Measurements from ENCODE around the gene ZNF232. TPM values are rescaled to one million over a fixed set of nuclear protein-coding genes. Genes with fewer than 3 reads are reported as not detected.

The ZNF232 gene
- total and polyA plus RNA-seq, 2 of the 13 experiments (the other 11 are each of a cell fraction or from before 2014, with no cell fraction given) = 7.8 to 28.7 TPM

DNA sequence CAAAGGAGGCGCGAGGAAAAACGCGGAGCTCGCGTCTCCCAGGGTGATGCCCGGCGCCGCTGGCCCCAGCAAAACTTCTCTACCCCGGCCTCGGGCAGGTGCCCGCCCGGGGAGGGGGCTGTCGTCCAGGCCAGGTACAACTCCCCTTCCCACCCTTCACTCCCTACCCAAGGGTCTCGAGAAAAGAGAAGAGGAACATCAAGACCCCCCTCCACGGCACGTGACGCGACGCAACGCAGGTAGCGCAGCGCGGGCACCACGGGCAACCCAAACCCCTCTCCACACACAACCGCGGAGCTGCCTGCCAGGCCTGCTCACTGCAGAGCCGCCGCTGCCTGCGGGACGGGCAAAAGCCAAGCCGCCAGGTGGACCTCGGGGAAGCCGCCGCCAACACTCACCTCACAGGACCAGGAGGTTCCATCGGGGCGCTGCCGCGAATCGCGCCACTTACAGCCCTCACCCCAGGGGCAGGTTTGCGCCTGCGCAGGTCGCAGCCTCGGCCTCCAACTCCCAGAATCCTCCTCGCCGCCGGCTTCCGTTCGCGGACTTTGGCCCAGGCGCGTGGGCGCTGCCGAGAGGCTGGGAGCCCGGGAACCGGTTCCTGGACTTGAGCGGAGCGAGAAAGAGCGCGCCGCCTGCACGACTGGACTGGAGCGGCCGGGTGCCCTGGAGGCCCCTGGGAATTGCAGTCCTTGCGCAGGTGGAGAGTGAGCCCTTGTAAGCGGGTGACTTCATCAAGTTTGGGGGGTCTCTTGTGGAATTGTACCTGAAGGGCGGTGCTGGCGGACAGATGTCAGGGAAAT lies at the start of gene ZNF232 (continued):
- TF ChIP-seq ELK4 (CRISPR knock-in tag; IDR thresholded peaks at IDR 0.05; ENCODE audit: borderline replicate concordance) (0 out of 2 replicates have a peak, but pooled peaks have one; percentile 52), GTF3A (CRISPR knock-in tag; conservative IDR thresholded peaks at IDR 0.05) (no peak), DDIT3 (CRISPR knock-in tag; IDR thresholded peaks at IDR 0.05) (no peak), ZFP82 (CRISPR knock-in tag; IDR thresholded peaks at IDR 0.05; ENCODE audit: borderline replicate concordance) (0 out of 2 replicates have a peak, but pooled peaks have one; percentile 43), AFF4 (CRISPR knock-in tag; IDR thresholded peaks at IDR 0.05) (no peak), ZNF326 (CRISPR knock-in tag; IDR thresholded peaks at IDR 0.05; ENCODE audit: borderline replicate concordance) (no peak), MTF1 (CRISPR knock-in tag; IDR thresholded peaks at IDR 0.05) (no peak), PCBP2 (optimal IDR thresholded peaks at IDR 0.05; ENCODE audit: low read depth, low read length, poor library complexity, severe bottlenecking) (no peak), ZSCAN22 (CRISPR knock-in tag; IDR thresholded peaks at IDR 0.05) (no peak), RFXAP (CRISPR knock-in tag; IDR thresholded peaks at IDR 0.05; ENCODE audit: borderline replicate concordance) (peak; percentile 86; the same call in 1 of the 2 replicates), MAFK (conservative IDR thresholded peaks at IDR 0.05 in 1 of 2, IDR thresholded peaks at IDR 0.05 in 1 of 2; ENCODE audit: low read length in 2 of 2) (no peak), KDM2A (CRISPR knock-in tag; IDR thresholded peaks at IDR 0.05; ENCODE audit: borderline replicate concordance, low read depth) (peak; percentile 87; the same call in 1 of the 2 replicates), IRF2 (CRISPR knock-in tag; IDR thresholded peaks at IDR 0.05) (peak; percentile 91)
- TF ChIP-seq, protein P1, sequence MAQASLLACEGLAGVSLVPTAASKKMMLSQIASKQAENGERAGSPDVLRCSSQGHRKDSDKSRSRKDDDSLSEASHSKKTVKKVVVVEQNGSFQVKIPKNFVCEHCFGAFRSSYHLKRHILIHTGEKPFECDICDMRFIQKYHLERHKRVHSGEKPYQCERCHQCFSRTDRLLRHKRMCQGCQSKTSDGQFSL (CRISPR knock-in tag; IDR thresholded peaks at IDR 0.05) = no peak; the same call in 1 of the 2 replicates
- TF ChIP-seq, protein P2, sequence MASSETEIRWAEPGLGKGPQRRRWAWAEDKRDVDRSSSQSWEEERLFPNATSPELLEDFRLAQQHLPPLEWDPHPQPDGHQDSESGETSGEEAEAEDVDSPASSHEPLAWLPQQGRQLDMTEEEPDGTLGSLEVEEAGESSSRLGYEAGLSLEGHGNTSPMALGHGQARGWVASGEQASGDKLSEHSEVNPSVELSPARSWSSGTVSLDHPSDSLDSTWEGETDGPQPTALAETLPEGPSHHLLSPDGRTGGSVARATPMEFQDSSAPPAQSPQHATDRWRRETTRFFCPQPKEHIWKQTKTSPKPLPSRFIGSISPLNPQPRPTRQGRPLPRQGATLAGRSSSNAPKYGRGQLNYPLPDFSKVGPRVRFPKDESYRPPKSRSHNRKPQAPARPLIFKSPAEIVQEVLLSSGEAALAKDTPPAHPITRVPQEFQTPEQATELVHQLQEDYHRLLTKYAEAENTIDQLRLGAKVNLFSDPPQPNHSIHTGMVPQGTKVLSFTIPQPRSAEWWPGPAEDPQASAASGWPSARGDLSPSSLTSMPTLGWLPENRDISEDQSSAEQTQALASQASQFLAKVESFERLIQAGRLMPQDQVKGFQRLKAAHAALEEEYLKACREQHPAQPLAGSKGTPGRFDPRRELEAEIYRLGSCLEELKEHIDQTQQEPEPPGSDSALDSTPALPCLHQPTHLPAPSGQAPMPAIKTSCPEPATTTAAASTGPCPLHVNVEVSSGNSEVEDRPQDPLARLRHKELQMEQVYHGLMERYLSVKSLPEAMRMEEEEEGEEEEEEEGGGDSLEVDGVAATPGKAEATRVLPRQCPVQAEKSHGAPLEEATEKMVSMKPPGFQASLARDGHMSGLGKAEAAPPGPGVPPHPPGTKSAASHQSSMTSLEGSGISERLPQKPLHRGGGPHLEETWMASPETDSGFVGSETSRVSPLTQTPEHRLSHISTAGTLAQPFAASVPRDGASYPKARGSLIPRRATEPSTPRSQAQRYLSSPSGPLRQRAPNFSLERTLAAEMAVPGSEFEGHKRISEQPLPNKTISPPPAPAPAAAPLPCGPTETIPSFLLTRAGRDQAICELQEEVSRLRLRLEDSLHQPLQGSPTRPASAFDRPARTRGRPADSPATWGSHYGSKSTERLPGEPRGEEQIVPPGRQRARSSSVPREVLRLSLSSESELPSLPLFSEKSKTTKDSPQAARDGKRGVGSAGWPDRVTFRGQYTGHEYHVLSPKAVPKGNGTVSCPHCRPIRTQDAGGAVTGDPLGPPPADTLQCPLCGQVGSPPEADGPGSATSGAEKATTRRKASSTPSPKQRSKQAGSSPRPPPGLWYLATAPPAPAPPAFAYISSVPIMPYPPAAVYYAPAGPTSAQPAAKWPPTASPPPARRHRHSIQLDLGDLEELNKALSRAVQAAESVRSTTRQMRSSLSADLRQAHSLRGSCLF (CRISPR knock-in tag; IDR thresholded peaks at IDR 0.05; ENCODE audit: borderline replicate concordance) = no peak
